Frontal cortex (tissue), 4 donors: ENCODE data around the gene CRAT. TPM values are rescaled to one million over a fixed set of nuclear protein-coding genes. Genes with fewer than 3 reads are reported as not detected.
A peak's percentile ranks its signal among the peaks of the same experiment; 100 is the strongest.

Experiments
- DNase-seq, 2 donors: peaks; one replicate each; pipeline ENCODE4 v3.0.0; 2012; ENCODE audit warnings: low spot score in 2 of 2
- FAIRE-seq: peaks from 2 replicates; lab custom pipeline; 2012; peaks lifted over from hg19 to GRCh38; lab: Jason Lieb, UNC
- total RNA-seq: library from RNA; depleted of rRNA; stranded (reverse); fragments of >200 nt; gene quantifications from one replicate; pipeline ENCODE4 v1.2.3, GENCODE V29; 2014
- donor health status: control.
- donor health status: control.
- donor health status: control.

CRAT gene
- total RNA-seq, 1 donor from 2014 or later, result 12.2 TPM

DNA sequence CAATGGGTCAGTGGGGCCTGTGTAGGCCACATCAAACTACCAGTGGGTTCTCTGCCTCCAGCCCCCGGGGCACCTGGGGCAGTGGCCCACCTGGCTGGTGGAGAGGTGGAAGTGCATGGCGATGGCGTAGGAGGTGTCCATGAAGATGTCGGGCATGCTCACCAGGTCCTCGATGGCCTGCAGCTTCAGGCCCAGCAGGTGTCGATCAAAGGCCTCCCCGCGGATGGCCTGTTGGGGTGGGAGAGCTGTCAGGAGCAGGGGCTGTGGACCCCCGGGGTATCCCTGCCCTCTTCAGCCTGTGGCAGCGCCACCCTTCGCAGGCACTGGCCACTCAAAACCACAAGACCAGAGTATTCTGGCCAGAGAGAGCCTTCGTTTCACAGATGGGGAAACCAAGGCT lies 14.7 kb downstream of the CRAT start:
- FAIRE-seq (no peak), DNase-seq (no peak)

DNA sequence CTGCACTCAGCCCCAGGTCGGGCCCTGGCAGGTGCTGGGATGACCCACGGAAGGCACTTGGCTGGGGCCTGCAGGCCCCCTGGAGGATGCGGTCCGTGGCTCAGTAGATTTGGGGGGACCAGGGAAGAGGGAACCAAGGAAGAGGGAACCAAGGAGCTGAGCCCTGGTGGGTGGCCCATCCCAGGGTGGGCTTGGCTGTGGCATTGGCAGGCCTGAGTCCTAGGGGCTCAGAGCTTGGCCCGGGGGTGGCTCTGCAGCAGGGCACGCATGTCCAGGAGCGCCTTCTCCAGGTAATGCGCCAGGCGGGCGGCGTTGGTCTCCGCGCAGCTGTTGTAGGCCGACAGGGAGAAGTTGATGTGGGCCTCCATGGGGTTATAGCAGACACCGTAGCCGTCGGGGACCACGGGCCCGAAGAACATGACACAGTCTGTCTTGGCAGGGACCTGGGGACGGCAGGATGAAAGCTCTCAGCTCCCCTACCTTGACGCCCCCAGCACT lies 15.4 kb downstream of the CRAT start:
- FAIRE-seq, result no peak

DNA sequence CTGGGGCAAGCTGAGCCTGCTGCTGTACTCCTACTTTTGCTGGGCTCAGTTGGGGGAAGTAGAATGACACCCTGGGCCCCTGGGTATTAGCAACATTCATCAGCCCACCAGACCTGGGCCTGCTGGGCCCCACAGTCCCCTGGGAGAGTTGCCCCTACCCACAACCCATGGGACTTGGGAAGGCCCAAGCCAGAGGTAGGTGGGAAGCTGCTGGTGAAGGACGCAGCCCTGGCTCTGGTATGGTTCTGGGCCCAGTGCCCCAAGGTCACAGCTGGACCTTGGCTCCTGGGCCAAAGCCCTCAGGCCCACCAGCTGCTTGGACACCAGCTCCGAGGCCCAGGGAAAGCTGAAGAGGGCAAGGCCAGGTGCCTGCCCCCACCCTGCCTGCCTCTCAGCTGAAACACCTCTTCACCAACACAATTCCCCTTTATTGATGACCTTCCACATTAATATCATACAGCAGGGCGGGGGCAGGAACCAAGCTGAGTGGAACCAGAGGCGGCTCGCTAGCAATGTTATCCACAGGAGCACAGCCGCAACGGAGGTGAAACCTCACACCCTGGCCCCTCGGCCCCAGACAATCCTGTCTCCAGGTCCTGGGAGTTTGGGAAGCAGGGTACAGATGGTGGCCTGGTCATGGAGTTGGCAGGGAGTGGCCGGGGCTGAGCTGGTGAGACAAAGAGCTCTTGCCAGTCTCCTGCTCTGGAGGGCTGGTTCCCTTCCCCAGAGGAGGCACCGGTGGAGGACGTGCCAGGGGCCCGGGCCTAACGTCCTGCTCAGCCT lies 16.0 kb downstream of the CRAT start:
- no peak for FAIRE-seq
- DNase-seq, result no peak

More for the DNA sequence above, 15.4 kb downstream of the CRAT start:
- DNase-seq, result no peak

DNA sequence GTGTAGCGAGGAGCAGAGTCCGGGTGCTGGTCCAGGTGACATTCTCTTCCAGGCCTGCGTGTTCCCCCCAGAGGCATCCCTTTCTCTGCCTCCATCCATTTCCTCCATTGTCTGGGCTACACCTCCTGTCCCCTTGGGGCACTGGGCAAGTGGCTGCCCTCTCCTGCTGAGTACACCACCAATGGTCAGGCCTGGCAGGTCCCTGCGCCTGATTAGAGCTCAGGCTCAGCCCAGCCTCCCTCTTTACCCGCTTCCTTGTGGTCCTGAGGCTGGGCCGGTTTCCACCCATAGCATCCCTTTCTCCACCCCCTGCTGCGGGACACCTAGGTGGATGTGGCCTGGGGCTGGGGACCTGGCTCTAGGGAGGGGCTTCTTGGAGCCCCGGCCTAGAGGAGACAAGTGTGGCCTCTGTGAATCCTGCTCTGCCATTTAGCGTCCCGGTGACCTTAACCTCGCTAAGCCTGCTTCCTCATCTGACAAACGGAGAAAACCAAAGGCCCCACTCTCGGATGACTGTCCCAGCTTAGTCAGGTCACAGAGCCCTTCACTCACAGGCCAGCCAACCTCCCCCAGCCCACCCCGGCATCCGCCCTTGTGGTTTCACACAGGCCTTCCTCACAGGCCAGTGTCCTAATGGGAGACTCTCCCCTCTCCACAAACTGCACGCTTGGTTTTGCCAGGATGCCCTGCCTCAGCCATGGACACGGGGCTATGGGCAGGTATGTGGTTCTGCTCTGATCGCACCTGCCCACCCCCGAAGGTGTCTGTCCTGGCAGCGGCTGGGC lies 16.8 kb downstream of the CRAT start:
- no peak for DNase-seq
- FAIRE-seq, result no peak

DNA sequence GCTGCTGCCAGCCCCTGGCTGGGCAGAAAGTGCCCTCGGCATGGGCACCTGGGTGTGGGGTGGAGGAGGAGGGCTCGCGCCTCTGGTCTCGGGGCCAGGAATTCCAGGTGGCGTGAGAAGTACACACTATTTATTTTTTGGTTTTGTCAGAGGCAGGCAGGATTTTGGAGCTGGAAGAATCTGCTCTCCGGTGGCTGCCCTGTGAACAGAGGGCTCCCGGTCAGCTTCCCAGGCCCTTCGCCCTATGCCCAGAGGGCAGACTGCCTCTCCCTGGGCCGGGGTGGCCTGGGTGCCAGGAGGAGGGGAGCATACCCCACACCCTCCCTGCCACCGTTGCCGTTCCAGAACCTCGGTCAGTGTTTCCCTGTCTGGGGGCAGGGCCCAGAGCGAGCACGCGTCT lies 21.3 kb downstream of the CRAT start:
- no peak for DNase-seq
- FAIRE-seq, result no peak

DNA sequence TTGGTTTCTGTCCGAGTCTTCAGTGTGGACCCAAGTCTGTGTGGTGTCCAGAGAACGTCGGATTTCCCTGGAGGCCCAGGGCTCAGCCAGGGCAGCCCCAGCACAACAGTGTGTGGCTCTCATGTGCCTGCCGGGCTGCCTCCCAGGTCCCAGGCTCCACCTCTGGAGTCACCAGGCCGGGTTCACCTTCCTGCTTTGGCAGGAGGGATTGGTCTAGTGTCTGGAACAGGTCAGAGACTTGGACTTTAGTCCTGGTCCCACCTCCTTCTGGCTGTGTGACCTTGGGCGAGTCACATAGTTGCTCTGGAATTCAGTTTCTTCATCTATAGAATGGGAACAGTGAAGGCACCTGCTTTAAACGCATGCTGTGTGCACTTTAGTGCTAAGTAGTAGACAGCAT lies 26.5 kb downstream of the CRAT start:
- no peak for FAIRE-seq
- no peak for DNase-seq

DNA sequence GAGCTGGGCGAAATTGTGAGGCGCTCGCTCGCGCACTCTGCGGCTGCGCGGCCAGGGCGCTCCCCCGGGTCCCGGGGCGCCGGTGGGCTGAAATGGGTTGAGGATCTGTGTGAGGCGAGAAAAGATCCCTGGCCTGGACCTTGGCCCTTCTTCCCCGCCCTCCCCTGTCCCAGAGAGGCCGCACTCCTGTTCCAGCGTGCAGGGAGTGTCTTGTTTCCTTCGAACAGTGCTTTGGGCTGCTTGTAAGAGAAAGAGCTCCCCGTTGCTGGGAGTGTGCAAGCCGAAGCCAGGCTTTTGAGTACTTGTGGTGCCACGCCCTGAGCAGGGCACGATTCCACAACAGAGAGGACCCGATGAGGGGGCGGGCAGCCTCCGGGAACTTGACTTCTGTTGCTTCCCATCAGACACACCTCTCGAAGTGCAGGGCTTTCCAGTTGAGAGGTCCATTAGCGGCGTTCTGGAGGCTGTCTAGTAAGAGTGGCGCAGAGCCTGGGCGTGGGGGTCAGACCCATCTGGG lies 29.1 kb downstream of the CRAT start:
- peak in 1 of 2 donors; percentile 88 for DNase-seq
- no peak for FAIRE-seq

DNA sequence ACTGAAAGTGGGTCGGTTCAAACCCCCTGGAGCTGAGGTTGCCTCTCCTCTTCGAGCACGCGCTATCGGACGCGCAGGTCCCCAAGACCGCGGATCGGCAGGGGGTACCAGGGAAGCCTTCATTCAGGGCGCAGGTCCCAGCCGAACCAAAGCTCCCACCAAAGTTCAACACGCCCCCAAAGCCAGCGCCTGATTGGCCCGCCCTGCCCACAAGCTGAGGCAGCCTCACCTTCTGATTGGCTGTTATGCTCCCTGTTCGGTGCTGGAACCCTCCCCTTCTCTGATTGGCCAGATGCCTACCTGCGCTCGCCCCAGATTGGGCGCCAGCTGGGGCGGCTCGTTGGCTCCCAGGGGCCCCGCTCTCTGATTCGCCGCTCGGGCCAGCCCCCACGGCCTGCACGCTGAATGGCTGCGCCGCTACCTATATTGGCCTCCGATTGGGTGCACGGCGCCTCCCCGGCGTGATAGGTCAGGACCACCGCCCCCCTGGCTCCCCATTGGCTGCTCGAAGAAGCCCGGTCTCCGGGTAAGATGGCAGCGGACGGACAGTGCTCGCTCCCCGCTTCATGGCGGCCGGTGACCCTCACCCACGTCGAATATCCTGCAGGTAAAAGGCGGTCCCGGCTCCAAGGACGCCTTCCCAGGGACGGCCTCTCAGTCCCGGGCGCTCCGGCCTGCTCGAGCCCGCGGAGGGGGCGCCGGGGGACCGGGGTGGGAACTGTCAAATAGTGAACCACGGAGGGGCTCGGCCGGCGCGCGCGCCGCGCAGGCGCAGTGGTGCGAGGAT lies 29.8 kb downstream of the CRAT start, which contains the start of gene DOLPP1:
Gene DOLPP1, plus strand, starts transcription at position 511 of the 787 bp plus-strand sequence. Its CDS starts 21 bp downstream, at position 532.
- FAIRE-seq, result peak; percentile 91
- DNase-seq, result peak; percentile 98 to 99

DNA sequence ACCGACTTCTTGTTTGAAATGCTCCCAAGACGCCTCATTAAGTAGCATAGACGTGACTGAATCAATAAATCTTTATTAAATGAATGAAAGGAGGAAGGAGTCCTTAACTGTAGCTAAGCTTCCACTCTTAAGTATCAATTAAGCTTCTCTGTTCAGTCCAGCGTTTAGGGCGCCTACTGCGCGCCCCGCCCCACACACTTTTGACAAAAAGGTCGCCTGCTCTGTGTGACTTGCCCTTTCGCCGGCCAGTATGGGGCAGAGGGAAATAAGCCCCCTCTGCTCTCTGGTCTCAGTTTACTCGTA lies 30.3 kb downstream of the CRAT start:
- DNase-seq (no peak), FAIRE-seq (no peak)

DNA sequence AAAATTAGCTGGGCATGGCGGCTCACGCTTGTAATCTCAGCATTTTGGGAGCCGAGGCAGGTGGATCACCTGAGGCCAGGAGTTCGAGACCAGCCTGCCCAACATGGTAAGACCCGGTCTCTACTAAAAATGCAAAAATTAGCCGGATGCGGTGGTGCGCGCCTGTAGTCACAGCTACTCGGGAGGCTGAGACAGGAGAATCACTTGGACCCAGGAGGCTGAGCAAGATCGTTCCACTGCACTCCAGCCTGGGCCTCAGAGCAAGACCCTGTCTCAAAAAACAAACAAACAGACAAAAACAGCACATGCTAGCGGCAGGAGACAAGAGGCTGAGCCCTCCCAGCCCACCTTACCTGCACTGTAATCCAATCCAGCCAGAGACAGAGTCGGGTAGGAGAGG lies 30.8 kb downstream of the CRAT start:
- no peak for DNase-seq
- FAIRE-seq, result no peak

DNA sequence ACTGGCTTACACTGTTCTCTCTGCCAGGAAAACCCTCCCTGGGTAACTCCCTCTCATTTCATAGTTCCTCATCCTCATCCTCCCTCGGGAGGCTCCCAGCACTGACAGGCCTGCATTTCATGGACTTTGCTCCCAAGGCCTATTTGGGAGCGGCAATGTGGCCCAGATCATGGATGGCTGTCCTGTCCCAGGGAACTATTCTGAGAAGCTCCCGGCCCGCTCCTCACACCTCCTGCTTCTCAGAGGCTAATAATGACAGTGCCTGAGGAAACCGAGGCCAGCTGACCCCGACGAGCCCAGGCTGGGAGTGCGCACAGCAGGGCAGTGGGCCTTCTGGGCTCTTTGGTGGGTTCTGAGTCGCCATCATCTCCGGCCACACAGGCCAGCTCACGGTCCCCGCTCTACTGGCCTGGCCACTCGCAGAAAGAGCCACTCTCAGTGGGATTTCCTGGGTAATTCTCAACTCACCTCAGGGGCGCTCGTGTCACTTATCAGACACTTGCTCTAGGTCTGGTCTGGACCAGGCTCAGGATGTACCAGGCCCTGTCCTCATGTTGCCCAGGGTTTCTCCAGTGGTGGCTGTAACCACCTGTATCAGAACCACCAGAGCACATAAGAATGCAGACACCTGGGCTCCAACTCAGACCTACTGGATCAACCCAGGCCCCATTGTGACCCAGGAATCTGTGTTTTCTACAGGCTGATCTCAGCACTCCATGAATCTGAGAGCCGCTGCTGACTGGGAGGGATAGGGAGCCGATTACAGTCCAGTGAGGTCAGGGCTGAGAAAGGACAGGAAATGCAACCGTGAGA lies 31.7 kb downstream of the CRAT start:
- DNase-seq (no peak), FAIRE-seq (no peak)

DNA sequence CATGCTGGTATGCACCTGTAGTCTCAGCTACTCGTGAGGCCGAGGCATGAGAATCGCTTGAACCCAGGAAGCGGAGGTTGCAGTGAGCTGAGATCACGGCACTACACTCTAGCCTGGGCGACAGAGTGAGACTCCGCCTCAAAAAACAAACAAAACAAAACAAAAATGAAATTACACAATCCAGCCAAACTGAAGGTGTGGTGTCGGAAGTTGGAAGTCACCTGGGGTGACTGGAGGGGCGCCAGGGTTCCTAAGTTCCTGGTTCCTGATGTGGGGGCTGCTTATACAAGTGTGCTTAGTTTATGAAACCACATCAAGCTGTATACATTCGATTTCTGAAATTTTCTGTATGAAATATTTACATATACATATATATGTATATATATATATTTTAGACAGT lies 33.4 kb downstream of the CRAT start:
- FAIRE-seq, result no peak
- no peak for DNase-seq

DNA sequence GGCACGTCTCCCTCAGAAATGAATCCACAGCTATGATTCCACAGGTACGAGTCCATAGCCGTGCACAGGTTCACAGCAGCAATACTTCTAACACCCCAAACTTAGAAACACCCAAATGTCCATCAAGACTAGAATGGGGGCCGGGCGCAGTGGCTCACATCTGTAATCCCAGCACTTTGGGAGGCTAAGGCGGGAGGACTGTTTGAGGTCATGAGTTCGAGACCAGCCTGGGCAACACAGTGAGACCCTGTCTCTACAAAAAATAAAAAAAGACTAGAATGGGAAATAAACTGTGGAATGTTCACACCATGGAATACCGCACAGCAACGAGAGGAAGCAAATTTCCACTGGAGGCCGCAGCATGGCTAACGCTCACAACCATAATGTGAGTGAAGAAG lies 34.0 kb downstream of the CRAT start:
- no peak for FAIRE-seq

DNA sequence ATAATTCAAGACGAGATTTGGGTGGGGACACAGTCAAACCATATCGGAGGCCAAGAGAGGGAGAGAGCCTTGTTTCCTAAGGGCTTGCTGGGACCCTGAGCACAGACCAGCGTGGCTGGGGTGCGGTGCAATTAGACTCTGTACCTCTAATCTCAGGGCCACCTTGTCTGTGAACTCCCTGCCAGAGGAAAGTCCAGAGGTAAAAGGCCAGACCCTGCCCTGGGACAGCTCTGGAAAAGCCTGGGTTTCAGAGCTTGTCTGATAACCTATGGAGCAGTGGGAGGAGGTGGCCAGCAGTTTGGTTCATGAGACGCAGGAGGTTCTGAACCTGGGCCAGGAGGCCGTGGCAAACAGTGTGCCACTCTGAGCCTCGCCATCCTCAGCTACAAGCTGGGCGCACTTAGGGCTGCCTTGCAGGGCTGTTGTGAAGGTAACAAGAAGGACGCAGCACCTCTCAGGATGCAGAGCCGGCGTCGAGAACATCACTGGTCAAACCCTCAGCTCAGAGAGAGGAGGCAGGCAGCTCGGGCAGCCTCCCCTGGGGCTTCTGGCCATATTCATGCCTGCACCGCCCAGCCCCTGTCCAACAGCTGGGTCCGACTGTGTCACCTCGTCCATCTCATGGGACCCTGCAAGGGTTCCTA lies 34.5 kb downstream of the CRAT start:
- FAIRE-seq (no peak), DNase-seq (no peak)

More for the DNA sequence above, 34.0 kb downstream of the CRAT start:
- DNase-seq, result no peak

DNA sequence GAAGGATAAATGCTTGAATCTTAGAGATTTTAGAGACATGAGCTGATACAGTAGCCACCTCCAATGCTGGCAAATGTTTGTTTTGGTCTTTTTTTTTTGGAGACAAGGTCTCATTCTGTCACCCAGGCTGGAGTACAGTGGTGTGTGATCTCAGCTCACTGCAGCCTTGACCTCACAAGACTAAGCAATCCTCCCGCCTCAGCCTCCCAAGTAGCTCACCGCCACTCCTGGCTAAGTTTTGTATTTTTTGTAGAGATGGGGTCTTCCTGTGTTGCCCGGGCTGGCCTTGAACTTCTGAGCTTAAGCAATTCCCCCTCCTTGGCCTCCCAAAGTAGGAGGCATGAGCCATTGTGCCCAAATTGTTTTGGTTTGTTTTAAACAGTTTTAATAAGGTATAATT lies 36.5 kb downstream of the CRAT start:
- no peak for DNase-seq
- FAIRE-seq, result no peak

DNA sequence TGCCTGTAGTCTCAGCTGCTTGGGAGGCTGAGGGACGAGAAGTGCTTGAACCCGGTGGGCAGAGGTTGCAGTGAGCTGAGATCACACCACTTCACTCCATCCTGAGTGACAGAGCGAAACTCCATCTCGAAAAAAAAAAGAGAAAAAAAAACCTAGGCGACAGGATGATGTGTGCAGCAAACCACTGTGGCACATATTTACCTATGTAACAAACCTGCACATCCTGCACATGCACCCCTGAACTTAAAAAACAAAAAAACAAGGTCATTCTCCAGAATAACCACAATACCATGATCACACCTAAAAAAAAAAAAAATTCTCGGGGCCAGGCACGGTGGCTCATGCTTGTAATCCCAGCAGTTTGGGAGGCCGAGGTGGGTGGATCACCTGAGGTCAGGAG lies 37.2 kb downstream of the CRAT start:
- DNase-seq (no peak), FAIRE-seq (no peak)

DNA sequence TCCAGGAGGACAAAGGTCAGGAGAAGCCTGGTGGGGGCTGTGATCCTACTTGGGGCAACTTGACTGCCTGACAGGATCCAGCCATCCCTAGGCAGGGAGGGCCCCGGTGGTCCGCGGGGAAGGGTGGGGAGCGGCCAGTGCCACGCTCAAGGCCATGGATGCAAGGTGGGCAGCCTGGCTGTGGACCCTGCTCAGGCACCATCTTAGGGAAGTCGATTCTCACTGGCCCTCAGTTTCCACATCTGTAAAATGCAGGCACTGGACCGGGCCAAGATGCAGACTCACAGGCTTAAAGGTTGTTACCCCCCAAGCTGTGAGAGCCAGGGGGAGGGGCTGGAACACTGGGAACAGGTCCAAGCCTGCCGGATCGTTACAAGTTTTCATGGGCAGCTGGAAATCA lies 38.4 kb downstream of the CRAT start:
- DNase-seq, result no peak

DNA sequence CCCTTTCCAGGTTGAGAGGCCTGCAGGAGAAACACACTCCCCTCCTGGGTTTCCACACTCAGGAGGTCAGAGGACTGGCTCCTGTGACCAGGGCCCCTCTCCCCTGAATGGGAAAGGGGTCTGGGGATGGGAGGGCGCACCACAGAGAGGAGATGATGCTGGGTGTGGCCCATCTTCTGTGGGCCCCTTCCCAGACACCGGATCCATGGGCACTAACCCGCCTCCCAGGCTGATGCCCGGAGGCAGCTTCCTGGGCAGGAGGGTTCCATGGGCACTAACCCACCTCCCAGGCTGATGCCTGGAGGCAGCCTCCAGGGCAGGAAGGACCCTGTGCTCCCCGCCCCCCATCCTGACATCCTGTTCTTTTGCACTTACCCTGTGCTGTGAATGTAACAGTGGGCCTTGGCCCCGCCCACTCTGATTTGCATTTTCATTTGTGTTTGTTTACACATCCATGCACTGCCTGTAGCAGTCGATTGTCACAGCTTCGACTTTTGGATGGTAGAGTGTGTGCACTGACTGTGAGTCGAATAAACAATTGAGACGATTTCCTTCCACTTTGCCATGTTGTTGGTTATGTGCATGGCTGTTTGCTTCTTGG lies 39.0 kb downstream of the CRAT start:
- no peak for DNase-seq

More for the DNA sequence above, 38.4 kb downstream of the CRAT start:
- FAIRE-seq, result no peak

More for the DNA sequence above, 39.0 kb downstream of the CRAT start:
- FAIRE-seq, result no peak
